Tibial nerve (tissue), 4 donors: Measurements from ENCODE around the gene STK39.

Experiments used
- CTCF ChIP-seq, 5 experiments: fragments of 200-600 bp in 3 of 5; fragments of 450-650 bp in 2 of 5; sonication (generic) in 3 of 5; IDR thresholded peaks; one replicate each; pipeline ENCODE4 v1.5.1; 2016 to 2019; ENCODE audit warnings: antibody characterized with exemption in 5 of 5, mild to moderate bottlenecking in 3 of 5, moderate library complexity in 2 of 5
- EP300 ChIP-seq, 2 donors: sonication (generic); formaldehyde crosslinking; IDR thresholded peaks; one replicate each; pipeline ENCODE4 v1.6.1; 2017; ENCODE audit warnings: antibody characterized with exemption in 2 of 2, mild to moderate bottlenecking in 1 of 2
- POLR2A ChIP-seq, 2 donors: fragments of 450-650 bp; IDR thresholded peaks; one replicate each; pipeline ENCODE4 v1.6.1; 2017; ENCODE audit warnings: antibody characterized with exemption in 2 of 2, mild to moderate bottlenecking in 2 of 2, moderate library complexity in 2 of 2

- TF ChIP-seq POLR2A (IDR thresholded peaks at IDR 0.05): no peak
- TF ChIP-seq CTCF (IDR thresholded peaks at IDR 0.05): no peak
- TF ChIP-seq EP300 (IDR thresholded peaks at IDR 0.05): no peak
These were observed 257.3 kb downstream of the STK39 start for GRCh38 chr2:167990062-167990461.
